Lung (tissue), 12 donors: ENCODE results near the gene ALDH7A1. TPM values are rescaled to one million over a fixed set of nuclear protein-coding genes. Genes with fewer than 3 reads are reported as not detected.
"Not testable (repeated sequence)": the region's sequence is repeated elsewhere in the genome, so short reads cannot be mapped to it uniquely, and the experiment has no call there.

Experiments
- ATAC-seq: fragments of 200-7000 bp; cut with Tn5 transposase; one replicate; pipeline ENCODE4 v1.9.1; 2020; ENCODE audit warnings: moderate number of reproducible peaks; ENCODE audit not compliant: insufficient read depth, low FRiP score
- DNase-seq, 3 donors: peaks; one replicate each; pipeline ENCODE4 v3.0.0-alpha.2; 2013 to 2017
- H3K27ac ChIP-seq, 2 donors: one replicate each; pipeline ENCODE4 v1.5.1; 2013; ENCODE audit warnings: mild to moderate bottlenecking in 2 of 2, moderate library complexity in 2 of 2, control low read depth in 1 of 2, inconsistent platforms in 1 of 2, low read depth in 1 of 2, low read length in 1 of 2
- H3K27me3 ChIP-seq, 3 donors: one replicate each; pipeline ENCODE4 v1.5.1; 2013; ENCODE audit warnings: low read length in 2 of 3; ENCODE audit not compliant: control insufficient read depth in 3 of 3, insufficient read depth in 3 of 3
- H3K36me3 ChIP-seq, 4 donors: one replicate each; pipeline ENCODE4 v1.5.1; 2013; ENCODE audit warnings: low read length in 4 of 4, mild to moderate bottlenecking in 1 of 4, moderate library complexity in 1 of 4; ENCODE audit not compliant: control insufficient read depth in 4 of 4, insufficient read depth in 4 of 4
- H3K4me1 ChIP-seq, 5 donors: one replicate each; pipeline ENCODE4 v1.5.1; 2013; ENCODE audit warnings: low read length in 5 of 5, mild to moderate bottlenecking in 2 of 5, moderate library complexity in 1 of 5; ENCODE audit not compliant: control insufficient read depth in 5 of 5, insufficient read depth in 5 of 5
- H3K4me3 ChIP-seq: one replicate; pipeline ENCODE4 v1.5.1; 2013; ENCODE audit warnings: mild to moderate bottlenecking, control low read depth, moderate library complexity
- H3K9ac ChIP-seq, 2 donors: one replicate each; pipeline ENCODE4 v1.5.1; 2013; ENCODE audit warnings: low read length in 2 of 2, control low read depth in 1 of 2; ENCODE audit not compliant: insufficient read depth in 1 of 2
- H3K9me3 ChIP-seq, 4 donors: one replicate each; pipeline ENCODE4 v1.5.1; 2013; ENCODE audit warnings: low read length in 3 of 4, mild to moderate bottlenecking in 1 of 4, moderate library complexity in 1 of 4; ENCODE audit not compliant: control insufficient read depth in 4 of 4, insufficient read depth in 3 of 4
- CTCF ChIP-seq: IDR thresholded peaks from 2 replicates; pipeline ENCODE4 v1.5.1; 2012; ENCODE audit warnings: mild to moderate bottlenecking; ENCODE audit errors: control extremely low read depth, extremely low read depth
- WGBS, 2 donors: extraction: QIAGEN DNeasy Blood & Tissue Kit; methylation state at CpG; one replicate each; pipeline ENCODE4 v1.1.7; 2013; 5-methylcytosine and 5-hydroxymethylcytosine counted together
- polyA plus RNA-seq, 2 donors: library from polyadenylated mRNA; stranded (reverse); fragments of 200-250 nt; gene quantifications; one replicate each; pipeline ENCODE4 v1.2.1, GENCODE V29; 2013
- total RNA-seq, 2 donors: library from RNA; depleted of rRNA in 1 of 2; stranded (reverse); fragments of >200 nt in 1 of 2; gene quantifications; one replicate each; pipeline ENCODE4 v1.2.1, GENCODE V29; 2014 to 2021
- donor health status: control.
- donor health status: control.
- donor health status: Bipolar disorder and iron deficiency.
- donor health status: healthy.
- donor health status: DM: yes; HTN: yes; CAD: no.

The ALDH7A1 gene
- total and polyA plus RNA-seq, 4 donors, result 17.4 to 66.0 (median 38.1) TPM

- H3K9me3 ChIP-seq, result no peaks in the 10 kb centered on the region
- TF ChIP-seq CTCF, result no peak
- whole genome bisulfite sequencing, 2 donors, result 95 to 99% methylated on average over 11 of the region's 11 CpGs
- no peaks in the 10 kb centered on the region for H3K4me1 ChIP-seq
- no peak overlapping the region for H3K27ac ChIP-seq
- ATAC-seq, result no peak
- H3K4me3 ChIP-seq, result no peak overlapping the region
- H3K27me3 ChIP-seq, result no peaks in the 10 kb centered on the region
- no peak overlapping the region for H3K9ac ChIP-seq
- DNase-seq, result no peak
- H3K36me3 ChIP-seq, result peaks cover 2 to 12% (median 7%) of the 10 kb centered on the region in 4 donors
Observed at GRCh38 chr5:126628102-126628501, 33.1 kb upstream of the ALDH7A1 start.

- H3K36me3 ChIP-seq, result peaks cover 10 to 22% (median 14%) of the 10 kb centered on the region in 4 donors
- H3K4me1 ChIP-seq, result no peaks in the 10 kb centered on the region
- ATAC-seq (no peak), DNase-seq (no peak)
- no peaks in the 10 kb centered on the region for H3K27me3 ChIP-seq
- no peak for TF ChIP-seq CTCF
- no peak overlapping the region for H3K27ac ChIP-seq
- H3K4me3 ChIP-seq, result no peak overlapping the region
- WGBS, 2 donors, result 57 to 74% methylated on average over 4 of the region's 4 CpGs
- H3K9ac ChIP-seq, result no peak overlapping the region
- H3K9me3 ChIP-seq, result no peaks in the 10 kb centered on the region
Observed at GRCh38 chr5:126624534-126624933, 29.5 kb upstream of the ALDH7A1 start.

GRCh38 chr5:126619781-126620180, 24.8 kb upstream of the ALDH7A1 start:
- Histone ChIP-seq H3K9me3 (no peaks in the 10 kb centered on the region), H3K4me3 (no peak overlapping the region), H3K36me3 (peaks cover 12 to 26% (median 25%) of the 10 kb centered on the region in 4 donors), H3K27ac (no peak overlapping the region), H3K27me3 (no peaks in the 10 kb centered on the region), H3K9ac (no peak overlapping the region), H3K4me1 (peaks cover 0 to 3% (median 0%) of the 10 kb centered on the region in 5 donors)
- no peak for DNase-seq
- TF ChIP-seq CTCF, result no peak
- no peak for ATAC-seq
- 93 to 95% methylated on average over 2 of the region's 2 CpGs for WGBS, 2 donors

- not testable (repeated sequence) for DNase-seq, H3K9me3 ChIP-seq, H3K4me1 ChIP-seq, H3K9ac ChIP-seq, H3K27me3 ChIP-seq, H3K27ac ChIP-seq, ATAC-seq, H3K4me3 ChIP-seq
- peaks cover 8 to 23% (median 21%) of the 10 kb centered on the region in 4 donors for H3K36me3 ChIP-seq
- WGBS, 2 donors, result 99% methylated on average over 8 of the region's 8 CpGs
Observed at GRCh38 chr5:126617603-126618002, 22.6 kb upstream of the ALDH7A1 start.
